Stimulated activated naive B cell treated with anti-CD40 and anti-IgM and Interleukin-4, amounts not matched to agents 10 μg/mL and 1 μg/mL and 100 μg/mL, for 72 hours (primary cell): ENCODE measurements around the gene TFG.
A peak's percentile ranks its signal among the peaks of the same experiment; 100 is the strongest.

Experiments
- ATAC-seq, 2 donors: fragments of 150-1000 bp; cut with Tn5 transposase; replicated peaks; 2 replicates each; pipeline ENCODE4 v1.10.0; 2021; ENCODE audit warnings: moderate library complexity in 1 of 2
- DNase-seq: peaks from one replicate; pipeline ENCODE4 v3.0.0; 2021
- H3K27ac Mint-ChIP-seq: one replicate; pipeline ENCODE4 v1.8.0; 2022; ENCODE audit warnings: mild to moderate bottlenecking, mixed read lengths
- H3K27me3 Mint-ChIP-seq, 2 donors: one replicate each; pipeline ENCODE4 v1.8.0; 2022; ENCODE audit warnings: mixed read lengths in 2 of 2
- H3K36me3 Mint-ChIP-seq, 2 donors: one replicate each; pipeline ENCODE4 v1.8.0; 2022; ENCODE audit warnings: mixed read lengths in 2 of 2, mild to moderate bottlenecking in 1 of 2
- H3K4me1 Mint-ChIP-seq, 2 donors: one replicate each; pipeline ENCODE4 v1.8.0; 2022; ENCODE audit warnings: mixed read lengths in 2 of 2, mild to moderate bottlenecking in 1 of 2
- H3K4me3 Mint-ChIP-seq, 2 donors: one replicate each; pipeline ENCODE4 v1.8.0; 2022; ENCODE audit warnings: mild to moderate bottlenecking in 2 of 2, mixed read lengths in 2 of 2, moderate library complexity in 1 of 2
- H3K9me3 Mint-ChIP-seq, 2 donors: one replicate each; pipeline ENCODE4 v1.8.0; 2022; ENCODE audit warnings: mixed read lengths in 2 of 2, mild to moderate bottlenecking in 1 of 2

TFG gene

GRCh38 chr3:100719136-100719535 lies 9.8 kb downstream of the TFG start:
- peaks cover 45 to 63% of the 10 kb centered on the region in 2 donors for H3K36me3 Mint-ChIP-seq

GRCh38 chr3:100720426-100720825 lies 11.1 kb downstream of the TFG start:
- Mint-ChIP-seq H3K27ac (no peak overlapping the region), H3K9me3 (no peaks in the 10 kb centered on the region), H3K36me3 (peaks cover 40 to 60% of the 10 kb centered on the region in 2 donors), H3K4me1 (peaks cover 10 to 32% of the 10 kb centered on the region in 2 donors), H3K27me3 (no peaks in the 10 kb centered on the region), H3K4me3 (no peak overlapping the region)
- no peak for ATAC-seq
- no peak for DNase-seq

More at GRCh38 chr3:100719136-100719535, 9.8 kb downstream of the TFG start:
- no peak overlapping the region for H3K27ac Mint-ChIP-seq
- no peaks in the 10 kb centered on the region for H3K9me3 Mint-ChIP-seq
- ATAC-seq (no peak), DNase-seq (no peak)
- H3K4me3 Mint-ChIP-seq, result no peak overlapping the region
- H3K4me1 Mint-ChIP-seq, result peaks cover 15 to 40% of the 10 kb centered on the region in 2 donors
- no peaks in the 10 kb centered on the region for H3K27me3 Mint-ChIP-seq

GRCh38 chr3:100725935-100726513 lies 16.7 kb downstream of the TFG start:
- no peak overlapping the region for H3K4me3 Mint-ChIP-seq
- DNase-seq, result no peak
- H3K4me1 Mint-ChIP-seq, result peaks cover 11 to 15% of the 10 kb centered on the region in 2 donors
- no peaks in the 10 kb centered on the region for H3K27me3 Mint-ChIP-seq
- peak overlapping the region; percentile 14 for H3K27ac Mint-ChIP-seq
- no peaks in the 10 kb centered on the region for H3K9me3 Mint-ChIP-seq
- H3K36me3 Mint-ChIP-seq, result peaks cover 32 to 58% of the 10 kb centered on the region in 2 donors
- ATAC-seq, result peak in 1 of 2 donors; percentile 29

GRCh38 chr3:100726706-100727105 lies 17.4 kb downstream of the TFG start:
- Mint-ChIP-seq H3K27me3 (no peaks in the 10 kb centered on the region), H3K4me3 (no peak overlapping the region), H3K27ac (no peak overlapping the region), H3K4me1 (peaks cover 11 to 15% of the 10 kb centered on the region in 2 donors), H3K9me3 (no peaks in the 10 kb centered on the region), H3K36me3 (peaks cover 29 to 55% of the 10 kb centered on the region in 2 donors)
- DNase-seq (no peak), ATAC-seq (no peak)

GRCh38 chr3:100730524-100730923 lies 21.2 kb downstream of the TFG start:
- no peak for DNase-seq
- Mint-ChIP-seq H3K27me3 (no peaks in the 10 kb centered on the region), H3K36me3 (peaks cover 24 to 50% of the 10 kb centered on the region in 2 donors), H3K9me3 (no peaks in the 10 kb centered on the region), H3K4me3 (no peak overlapping the region), H3K4me1 (peaks cover 12 to 22% of the 10 kb centered on the region in 2 donors), H3K27ac (peak overlapping the region; percentile 0)
- no peak for ATAC-seq

- Mint-ChIP-seq H3K27ac (no peak overlapping the region), H3K4me3 (no peak overlapping the region), H3K36me3 (peaks cover 24 to 49% of the 10 kb centered on the region in 2 donors), H3K4me1 (peaks cover 12 to 18% of the 10 kb centered on the region in 2 donors), H3K27me3 (no peaks in the 10 kb centered on the region), H3K9me3 (no peaks in the 10 kb centered on the region)
- ATAC-seq (no peak), DNase-seq (no peak)
These were observed 23.1 kb downstream of the TFG start for GRCh38 chr3:100732435-100732834.

- Mint-ChIP-seq H3K4me1 (peaks cover 9 to 18% of the 10 kb centered on the region in 2 donors), H3K4me3 (no peak overlapping the region), H3K27ac (no peak overlapping the region), H3K27me3 (no peaks in the 10 kb centered on the region), H3K36me3 (peaks cover 26 to 46% of the 10 kb centered on the region in 2 donors), H3K9me3 (no peaks in the 10 kb centered on the region)
- DNase-seq (no peak), ATAC-seq (peak; percentile 48 to 63)
These were observed 28.0 kb downstream of the TFG start for GRCh38 chr3:100737334-100737733.

- Mint-ChIP-seq H3K4me1 (peaks cover 6 to 10% of the 10 kb centered on the region in 2 donors), H3K27me3 (no peaks in the 10 kb centered on the region), H3K9me3 (no peaks in the 10 kb centered on the region), H3K4me3 (no peak overlapping the region), H3K27ac (no peak overlapping the region), H3K36me3 (peaks cover 27 to 37% of the 10 kb centered on the region in 2 donors)
- ATAC-seq, result peak; percentile 88 to 95
- no peak for DNase-seq
These were observed 30.9 kb downstream of the TFG start for GRCh38 chr3:100740207-100740606.

GRCh38 chr3:100743535-100743934 lies 34.2 kb downstream of the TFG start:
- ATAC-seq, result no peak
- DNase-seq, result no peak
- H3K4me3 Mint-ChIP-seq, result no peak overlapping the region
- no peak overlapping the region for H3K27ac Mint-ChIP-seq
- H3K36me3 Mint-ChIP-seq, result peaks cover 18 to 31% of the 10 kb centered on the region in 2 donors
- no peaks in the 10 kb centered on the region for H3K27me3 Mint-ChIP-seq
- no peaks in the 10 kb centered on the region for H3K4me1 Mint-ChIP-seq
- H3K9me3 Mint-ChIP-seq, result no peaks in the 10 kb centered on the region

- no peaks in the 10 kb centered on the region for H3K9me3 Mint-ChIP-seq
These were observed 35.4 kb downstream of the TFG start for GRCh38 chr3:100744671-100745070.

GRCh38 chr3:100745617-100746016 lies 36.3 kb downstream of the TFG start:
- H3K36me3 Mint-ChIP-seq, result peaks cover 16 to 33% of the 10 kb centered on the region in 2 donors

More at GRCh38 chr3:100744671-100745070, 35.4 kb downstream of the TFG start:
- Mint-ChIP-seq H3K27ac (no peak overlapping the region), H3K4me1 (no peaks in the 10 kb centered on the region), H3K27me3 (no peaks in the 10 kb centered on the region), H3K36me3 (peaks cover 17 to 33% of the 10 kb centered on the region in 2 donors), H3K4me3 (no peak overlapping the region)
- DNase-seq, result no peak
- no peak for ATAC-seq

GRCh38 chr3:100746092-100746491 lies 36.8 kb downstream of the TFG start:
- no peak overlapping the region for H3K27ac Mint-ChIP-seq
- H3K9me3 Mint-ChIP-seq, result no peaks in the 10 kb centered on the region
- ATAC-seq (no peak), DNase-seq (no peak)
- no peaks in the 10 kb centered on the region for H3K27me3 Mint-ChIP-seq
- no peaks in the 10 kb centered on the region for H3K4me1 Mint-ChIP-seq
- peaks cover 16 to 34% of the 10 kb centered on the region in 2 donors for H3K36me3 Mint-ChIP-seq
- H3K4me3 Mint-ChIP-seq, result no peak overlapping the region

More at GRCh38 chr3:100745617-100746016, 36.3 kb downstream of the TFG start:
- no peak overlapping the region for H3K27ac Mint-ChIP-seq
- no peak for DNase-seq
- no peaks in the 10 kb centered on the region for H3K4me1 Mint-ChIP-seq
- no peaks in the 10 kb centered on the region for H3K9me3 Mint-ChIP-seq
- H3K4me3 Mint-ChIP-seq, result no peak overlapping the region
- H3K27me3 Mint-ChIP-seq, result no peaks in the 10 kb centered on the region
- no peak for ATAC-seq

GRCh38 chr3:100748220-100748619 lies 38.9 kb downstream of the TFG start:
- H3K4me1 Mint-ChIP-seq, result no peaks in the 10 kb centered on the region
- no peaks in the 10 kb centered on the region for H3K27me3 Mint-ChIP-seq
- no peak for ATAC-seq
- H3K27ac Mint-ChIP-seq, result no peak overlapping the region
- no peak for DNase-seq
- H3K4me3 Mint-ChIP-seq, result no peak overlapping the region
- H3K36me3 Mint-ChIP-seq, result peaks cover 19 to 43% of the 10 kb centered on the region in 2 donors
- H3K9me3 Mint-ChIP-seq, result no peaks in the 10 kb centered on the region

GRCh38 chr3:100748967-100749366 lies 39.7 kb downstream of the TFG start:
- no peak overlapping the region for H3K4me3 Mint-ChIP-seq
- no peaks in the 10 kb centered on the region for H3K9me3 Mint-ChIP-seq
- no peak for ATAC-seq
- peaks cover 16 to 44% of the 10 kb centered on the region in 2 donors for H3K36me3 Mint-ChIP-seq
- DNase-seq, result no peak
- no peaks in the 10 kb centered on the region for H3K4me1 Mint-ChIP-seq
- no peak overlapping the region for H3K27ac Mint-ChIP-seq
- H3K27me3 Mint-ChIP-seq, result no peaks in the 10 kb centered on the region

- peaks cover 11 to 32% of the 10 kb centered on the region in 2 donors for H3K36me3 Mint-ChIP-seq
- ATAC-seq (no peak), DNase-seq (no peak)
- no peak overlapping the region for H3K4me3 Mint-ChIP-seq
- H3K27me3 Mint-ChIP-seq, result no peaks in the 10 kb centered on the region
- H3K9me3 Mint-ChIP-seq, result no peaks in the 10 kb centered on the region
- no peak overlapping the region for H3K27ac Mint-ChIP-seq
- H3K4me1 Mint-ChIP-seq, result no peaks in the 10 kb centered on the region
These were observed 44.6 kb downstream of the TFG start for GRCh38 chr3:100753846-100754245.
